ENCODE measurements around the gene POLD2. TPM values are rescaled to one million over a fixed set of nuclear protein-coding genes. Genes with fewer than 3 reads are reported as not detected.

Gene POLD2
- total and polyA plus RNA-seq, 2 of the 8 experiments (the other 6 are each of a cell fraction or from before 2014, with no cell fraction given) = 148 to 214 TPM

DNA sequence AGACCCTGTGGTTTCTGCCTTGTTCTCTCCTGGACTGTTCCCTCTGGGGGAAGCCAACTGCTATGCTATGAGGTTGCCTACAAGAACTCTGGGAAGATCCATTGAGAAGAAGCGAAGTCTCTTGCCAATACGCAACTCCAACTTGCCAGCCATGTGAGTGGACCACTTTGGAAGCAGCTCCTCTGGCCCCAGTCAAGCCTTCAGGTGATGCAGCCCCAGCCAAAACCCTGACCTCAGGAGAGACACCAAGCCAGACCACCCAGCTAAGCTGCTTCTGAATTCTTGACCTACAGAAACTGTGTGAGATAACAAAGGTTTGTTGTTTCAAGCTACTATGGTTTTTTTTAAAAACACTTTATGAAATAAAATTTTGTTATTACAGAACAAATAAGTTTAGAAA, 38.0 kb upstream of the POLD2 start:
- WGBS, 2 experiments (ENCODE audit: extremely low coverage in 1 of 2, insufficient coverage in 1 of 2, insufficient read length in 1 of 2, insufficient replicate concordance in 2 of 2, low coverage in 1 of 2, low lambda C conversion rate in 2 of 2, missing lambda C conversion rate in 1 of 2) = 100% methylated on average over 2 of the region's 2 CpGs; no CpG with 5 or more reads in 1 of the 2 experiments
- H2BK5ac ChIP-seq (ENCODE audit: low read depth, low read length) = no peak overlapping the region
- POLR2A ChIA-PET (ENCODE audit: partially characterized antibody) = no interaction called here
- H4K91ac ChIP-seq (replicated peaks; ENCODE audit: insufficient read length, low read length) = no peak overlapping the region
- DNase-seq (ENCODE audit: low read depth in 1 of 2, low spot score in 2 of 2) (no peak), FAIRE-seq (no peak)
- H3K23me2 ChIP-seq (ENCODE audit: low read depth, low read length) = no peaks in the 10 kb centered on the region
- no peak overlapping the region for H3K4me3 ChIP-seq (ENCODE audit: extremely low read depth in 1 of 4, insufficient read depth in 2 of 4, low read depth in 3 of 4, low read length in 4 of 4)
- H2AK5ac ChIP-seq (ENCODE audit: low read depth, low read length) = no peak overlapping the region
- no peak overlapping the region for H4K8ac ChIP-seq (ENCODE audit: extremely low read depth, insufficient read depth, low read length)
- no peak overlapping the region for H3K18ac ChIP-seq (ENCODE audit: extremely low read depth, low read length)
- H3K79me1 ChIP-seq (ENCODE audit: low read depth, low read length) = no peaks in the 10 kb centered on the region
- no peak overlapping the region for H2BK20ac ChIP-seq (ENCODE audit: low read length)
- H3K9ac ChIP-seq (replicated peaks in 1 of 4; ENCODE audit: extremely low read depth in 1 of 4, low read depth in 3 of 4, low read length in 3 of 4) = no peak overlapping the region
- no peak overlapping the region for H3K14ac ChIP-seq (ENCODE audit: insufficient read length)
- H3K27me3 ChIP-seq (replicated peaks in 1 of 4; ENCODE audit: control insufficient read depth in 3 of 4, extremely low read depth in 1 of 4, insufficient read depth in 3 of 4, low read length in 3 of 4) = no peaks in the 10 kb centered on the region; a peak in 1 of 7 replicates
- no peak overlapping the region for H3K23ac ChIP-seq (ENCODE audit: insufficient read length)
- H3K27ac ChIP-seq (ENCODE audit: low read depth, low read length) = no peak overlapping the region
- H4K5ac ChIP-seq (ENCODE audit: insufficient read length, low read depth, low read length) = no peak overlapping the region
- no peaks in the 10 kb centered on the region for H3K79me2 ChIP-seq (ENCODE audit: control insufficient read depth in 1 of 2, insufficient read depth in 2 of 2, low read length in 2 of 2)
- H3K56ac ChIP-seq (replicated peaks; ENCODE audit: insufficient read length, low read depth, low read length) = no peak overlapping the region
- H3K9me3 ChIP-seq (ENCODE audit: insufficient read depth in 2 of 2, low read depth in 1 of 2, low read length in 1 of 2) = no peaks in the 10 kb centered on the region
- no peak for TF ChIP-seq JUN (IDR thresholded peaks at IDR 0.05; ENCODE audit: low read depth, low read length)
- TF ChIP-seq, protein P1, sequence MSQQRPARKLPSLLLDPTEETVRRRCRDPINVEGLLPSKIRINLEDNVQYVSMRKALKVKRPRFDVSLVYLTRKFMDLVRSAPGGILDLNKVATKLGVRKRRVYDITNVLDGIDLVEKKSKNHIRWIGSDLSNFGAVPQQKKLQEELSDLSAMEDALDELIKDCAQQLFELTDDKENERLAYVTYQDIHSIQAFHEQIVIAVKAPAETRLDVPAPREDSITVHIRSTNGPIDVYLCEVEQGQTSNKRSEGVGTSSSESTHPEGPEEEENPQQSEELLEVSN (IDR thresholded peaks at IDR 0.05) = no peak
- no peak overlapping the region for H2AFZ ChIP-seq (ENCODE audit: low read length)
- CTCF ChIA-PET (ENCODE audit: partially characterized antibody) = interaction anchor here (2.0 kb wide), 1 partner anchor 17 kb away, joined by 4 read pairs; no protein-coding TSS in a partner anchor
- H4K20me1 ChIP-seq (replicated peaks in 1 of 2; ENCODE audit: control insufficient read depth in 1 of 2, insufficient read depth in 2 of 2, low read length in 2 of 2) = no peaks in the 10 kb centered on the region
- H2BK12ac ChIP-seq (ENCODE audit: low read depth, low read length) = no peak overlapping the region
- no peak overlapping the region for H3K4me2 ChIP-seq (ENCODE audit: insufficient read depth in 1 of 2, low read depth in 2 of 2, low read length in 2 of 2)
- H3K36me3 ChIP-seq (ENCODE audit: control insufficient read depth in 2 of 4, insufficient read depth in 4 of 4, low read length in 3 of 4) = no peaks in the 10 kb centered on the region
- H2BK120ac ChIP-seq (replicated peaks; ENCODE audit: low read depth, low read length) = no peak overlapping the region
- H2BK15ac ChIP-seq (ENCODE audit: low read length) = no peak overlapping the region
- H3K4ac ChIP-seq (replicated peaks; ENCODE audit: insufficient read length, low read depth, low read length) = no peak overlapping the region
- peaks cover 2 to 5% (median 4%) of the 10 kb centered on the region in 4 experiments; a peak in 5 of 7 replicates for H3K4me1 ChIP-seq (replicated peaks in 1 of 4; ENCODE audit: control insufficient read depth in 3 of 4, insufficient read depth in 4 of 4, low read length in 3 of 4)

Data from H1 (cell line).